ENCODE results near the gene DLX1.
"Not testable (repeated sequence)": the region's sequence is repeated elsewhere in the genome, so short reads cannot be mapped to it uniquely, and the experiment has no call there.

The DLX1 gene

DNA sequence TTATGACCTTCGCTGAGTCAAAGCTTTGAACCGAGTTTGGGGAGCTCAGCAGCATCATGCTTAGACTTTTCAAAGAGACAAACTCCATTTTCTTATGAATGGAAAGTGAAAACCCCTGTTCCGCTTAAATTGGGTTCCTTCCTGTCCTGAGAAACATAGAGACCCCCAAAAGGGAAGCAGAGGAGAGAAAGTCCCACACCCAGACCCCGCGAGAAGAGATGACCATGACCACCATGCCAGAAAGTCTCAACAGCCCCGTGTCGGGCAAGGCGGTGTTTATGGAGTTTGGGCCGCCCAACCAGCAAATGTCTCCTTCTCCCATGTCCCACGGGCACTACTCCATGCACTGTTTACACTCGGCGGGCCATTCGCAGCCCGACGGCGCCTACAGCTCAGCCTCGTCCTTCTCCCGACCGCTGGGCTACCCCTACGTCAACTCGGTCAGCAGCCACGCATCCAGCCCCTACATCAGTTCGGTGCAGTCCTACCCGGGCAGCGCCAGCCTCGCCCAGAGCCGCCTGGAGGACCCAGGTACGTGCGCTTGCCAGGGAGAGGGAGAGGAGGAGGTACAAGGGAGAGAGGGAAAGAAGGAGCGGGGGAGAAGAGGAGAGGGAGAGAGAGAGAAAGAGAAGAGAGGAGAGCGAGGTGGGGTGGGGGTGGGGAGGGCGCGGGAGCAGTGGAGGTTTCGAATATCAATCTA is at the start of gene DLX1:
Gene DLX1, plus strand, starts transcription at position 48 of the 700 bp plus-strand sequence. Its CDS starts 171 bp downstream, at position 219.
- in situ Hi-C loops (cut with MboI; ENCODE audit: low sequenced_read_pairs), result no loop called here

DNA sequence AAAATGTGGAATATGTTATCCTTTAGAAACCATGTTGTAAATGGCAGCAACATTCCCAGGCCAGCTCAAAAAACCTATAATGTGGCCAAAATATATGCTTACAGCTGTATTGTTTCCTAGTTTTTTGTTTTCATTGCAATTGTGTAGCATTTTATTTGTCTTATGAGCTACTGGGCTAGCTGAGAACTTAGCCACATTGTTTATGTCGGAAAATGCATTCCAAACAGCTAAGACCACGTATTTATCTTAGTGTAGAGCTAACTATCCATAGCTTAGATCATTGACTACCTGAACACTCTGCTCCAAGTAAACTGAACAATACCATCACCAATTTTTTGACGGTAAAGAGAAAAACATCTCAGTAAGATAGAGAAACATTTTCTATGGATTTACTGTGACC is 47.2 kb upstream of the DLX1 start:
- in situ Hi-C loops (cut with MboI; ENCODE audit: low sequenced_read_pairs), result no loop called here

DNA sequence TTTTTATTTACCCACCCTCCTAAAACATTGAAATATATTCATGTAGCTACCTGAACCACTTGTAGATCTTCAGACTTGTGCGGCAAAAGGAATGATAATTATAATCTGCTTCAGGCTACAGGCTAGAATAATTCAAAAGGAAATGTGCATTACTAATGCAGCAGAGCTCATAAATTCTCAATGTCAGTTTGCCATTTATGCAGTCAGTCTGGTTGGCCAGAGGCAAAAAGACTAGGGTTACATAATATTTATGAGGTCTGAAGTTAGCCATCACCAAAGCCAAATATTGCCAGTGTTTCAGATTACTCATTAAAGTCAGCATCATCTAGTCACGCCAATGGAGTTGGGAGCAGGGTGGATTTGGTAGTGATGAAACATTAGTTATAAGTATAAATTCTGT is 46.7 kb upstream of the DLX1 start:
- in situ Hi-C loops (cut with MboI; ENCODE audit: low sequenced_read_pairs), result no loop called here

DNA sequence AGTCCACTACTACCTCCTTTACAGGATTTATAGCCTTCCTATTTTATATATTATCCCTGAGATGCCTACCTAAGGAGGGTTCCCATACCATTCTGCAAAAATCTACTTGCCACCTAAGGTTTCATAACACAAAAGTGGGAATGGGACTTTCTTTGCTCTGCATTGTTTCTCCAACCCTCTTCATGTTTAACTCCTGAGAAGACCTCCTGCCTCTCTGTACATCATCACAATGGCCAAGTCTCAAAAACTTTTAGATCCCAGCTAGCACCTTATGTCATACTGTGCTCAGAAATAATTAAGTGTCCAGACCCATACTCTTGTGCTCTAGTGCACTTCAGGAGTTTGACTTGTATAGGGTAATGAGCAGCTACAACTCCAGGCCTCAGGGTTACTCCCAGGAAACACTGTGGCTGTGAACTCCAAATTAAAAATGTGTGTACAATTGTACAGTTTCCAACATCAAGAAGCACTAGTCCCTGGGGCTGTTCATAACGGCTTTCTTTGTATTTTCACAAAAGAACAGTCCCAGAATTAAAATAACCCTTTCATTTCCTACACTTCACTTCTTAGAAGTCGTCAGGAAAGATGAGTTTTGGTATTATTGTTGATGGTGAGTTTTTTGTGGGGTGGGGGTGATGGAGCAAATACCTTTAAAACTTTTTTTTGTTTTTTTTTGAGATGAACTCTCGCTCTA is 46.1 kb upstream of the DLX1 start:
- in situ Hi-C loops (cut with MboI; ENCODE audit: low sequenced_read_pairs), result no loop called here

DNA sequence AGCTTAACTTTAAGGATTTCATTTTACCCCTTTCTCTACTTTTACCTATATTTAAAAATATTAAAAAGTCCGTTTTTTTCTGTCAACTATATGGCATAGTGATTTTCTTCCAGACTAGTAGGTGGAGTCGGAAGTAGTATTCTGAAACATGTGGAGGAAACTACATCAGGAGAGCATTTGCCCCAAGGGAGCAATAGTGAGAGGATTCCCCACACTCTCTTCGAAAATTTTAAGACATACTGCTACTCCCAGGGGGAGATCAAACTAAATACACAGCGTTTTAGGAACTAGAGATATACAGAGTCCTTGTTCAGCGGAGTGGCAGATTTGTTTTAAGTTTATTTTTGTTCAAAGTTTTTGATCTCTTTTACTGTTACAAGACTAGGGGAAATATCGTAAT is 45.0 kb upstream of the DLX1 start:
- in situ Hi-C loops (cut with MboI; ENCODE audit: low sequenced_read_pairs), result no loop called here

DNA sequence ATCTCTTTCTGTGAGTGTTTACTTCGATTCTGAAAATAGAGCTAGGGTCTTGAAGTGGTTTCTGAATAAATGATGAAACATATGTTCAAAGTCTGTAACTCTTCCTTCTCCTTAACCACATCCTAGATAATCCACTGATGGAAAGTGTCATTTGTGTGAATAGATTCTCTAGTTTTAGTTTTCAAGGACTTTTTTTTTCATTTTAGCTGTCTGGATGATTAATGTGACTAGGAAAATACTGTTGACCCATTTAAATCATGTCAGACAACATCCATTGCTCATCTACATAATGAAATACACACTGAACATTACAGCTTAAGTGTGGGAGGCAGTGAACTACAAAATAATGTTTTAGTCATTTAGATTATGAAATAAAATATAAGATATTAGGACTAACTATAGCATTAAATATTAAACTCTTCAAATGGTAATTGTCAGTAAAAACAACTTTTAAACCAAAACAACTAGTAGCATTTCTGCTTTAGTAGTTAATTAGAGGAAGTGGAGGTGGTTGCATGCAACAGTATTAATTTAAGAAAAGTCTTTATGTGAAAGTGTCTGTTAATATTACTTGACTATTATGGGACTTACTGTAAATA is 39.1 kb upstream of the DLX1 start:
- in situ Hi-C loops (cut with MboI; ENCODE audit: low sequenced_read_pairs), result no loop called here

DNA sequence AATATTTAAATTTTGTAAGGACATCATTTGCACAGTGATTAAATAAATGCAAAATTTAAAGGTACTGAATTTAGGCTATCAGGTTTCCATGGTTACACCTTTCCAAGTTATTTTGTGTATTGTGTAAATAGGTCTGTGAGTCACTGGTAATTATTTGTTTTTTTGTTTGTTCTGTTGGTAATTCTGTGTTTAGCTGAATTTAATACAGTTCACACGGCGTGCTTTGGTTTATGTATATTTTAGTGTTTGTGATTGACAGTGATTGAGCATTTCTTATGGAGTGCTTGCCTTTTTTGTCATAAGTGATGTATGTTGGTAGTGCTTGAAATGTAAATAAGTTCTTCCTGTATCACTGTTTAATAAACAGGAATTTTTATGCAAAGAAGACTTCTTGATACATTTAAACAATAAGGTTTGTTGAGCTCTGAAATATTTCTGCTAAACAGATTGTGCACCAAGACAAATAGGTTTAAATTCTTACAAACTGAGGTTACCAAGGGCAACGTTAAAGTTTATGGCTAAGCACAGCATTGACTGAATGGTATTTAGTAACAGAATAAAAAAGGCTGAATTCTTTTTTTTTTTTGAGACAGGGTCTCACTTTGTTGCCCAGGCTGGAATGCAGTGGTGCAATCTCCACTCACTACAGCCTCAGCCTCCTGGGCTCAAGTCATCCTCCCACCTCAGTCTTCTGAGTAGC is 38.3 kb upstream of the DLX1 start:
- in situ Hi-C loops (cut with MboI; ENCODE audit: low sequenced_read_pairs), result no loop called here

DNA sequence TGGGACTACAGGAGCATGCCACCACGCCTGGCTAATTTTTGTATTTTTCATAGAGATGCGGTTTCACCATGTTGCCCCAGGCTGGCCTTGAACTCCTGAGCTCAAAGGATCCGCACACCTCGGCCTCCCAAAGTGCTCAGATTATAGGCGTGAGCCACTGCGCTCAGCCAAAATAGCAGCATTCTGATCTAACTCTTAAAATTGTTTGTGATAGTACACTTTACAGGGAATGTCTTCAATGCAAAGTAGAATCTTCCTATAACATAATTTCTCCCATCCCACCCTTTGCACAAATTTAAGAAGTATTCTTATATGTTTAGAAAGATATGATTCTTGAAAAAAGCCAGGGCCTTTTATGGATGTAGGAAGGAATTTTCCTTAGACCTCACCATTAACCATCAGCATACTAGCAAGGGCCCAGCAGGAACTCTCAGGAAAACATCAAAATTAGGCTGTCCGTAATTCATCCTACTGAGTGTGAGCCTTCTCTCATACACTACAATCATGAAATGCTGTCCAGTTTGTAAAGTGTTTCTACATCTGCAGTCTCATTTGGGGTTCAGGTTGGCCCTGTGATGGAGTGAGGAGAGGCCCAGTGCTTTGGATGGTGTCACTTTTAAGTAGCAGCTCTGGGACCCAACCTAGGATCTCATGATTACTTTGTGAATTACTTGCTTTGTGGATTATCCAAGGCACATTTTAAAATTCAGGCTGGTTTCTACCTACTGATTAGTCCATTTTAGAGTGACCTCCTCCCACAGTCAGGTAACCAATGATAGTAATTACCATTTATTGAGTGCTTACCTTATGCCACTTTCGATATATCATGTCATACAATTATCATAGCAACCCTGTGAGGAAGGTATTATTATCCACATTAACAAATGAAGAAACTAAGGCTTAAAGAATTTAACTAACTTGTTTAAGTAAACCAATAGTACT is 37.5 kb upstream of the DLX1 start:
- in situ Hi-C loops (cut with MboI; ENCODE audit: low sequenced_read_pairs), result no loop called here

DNA sequence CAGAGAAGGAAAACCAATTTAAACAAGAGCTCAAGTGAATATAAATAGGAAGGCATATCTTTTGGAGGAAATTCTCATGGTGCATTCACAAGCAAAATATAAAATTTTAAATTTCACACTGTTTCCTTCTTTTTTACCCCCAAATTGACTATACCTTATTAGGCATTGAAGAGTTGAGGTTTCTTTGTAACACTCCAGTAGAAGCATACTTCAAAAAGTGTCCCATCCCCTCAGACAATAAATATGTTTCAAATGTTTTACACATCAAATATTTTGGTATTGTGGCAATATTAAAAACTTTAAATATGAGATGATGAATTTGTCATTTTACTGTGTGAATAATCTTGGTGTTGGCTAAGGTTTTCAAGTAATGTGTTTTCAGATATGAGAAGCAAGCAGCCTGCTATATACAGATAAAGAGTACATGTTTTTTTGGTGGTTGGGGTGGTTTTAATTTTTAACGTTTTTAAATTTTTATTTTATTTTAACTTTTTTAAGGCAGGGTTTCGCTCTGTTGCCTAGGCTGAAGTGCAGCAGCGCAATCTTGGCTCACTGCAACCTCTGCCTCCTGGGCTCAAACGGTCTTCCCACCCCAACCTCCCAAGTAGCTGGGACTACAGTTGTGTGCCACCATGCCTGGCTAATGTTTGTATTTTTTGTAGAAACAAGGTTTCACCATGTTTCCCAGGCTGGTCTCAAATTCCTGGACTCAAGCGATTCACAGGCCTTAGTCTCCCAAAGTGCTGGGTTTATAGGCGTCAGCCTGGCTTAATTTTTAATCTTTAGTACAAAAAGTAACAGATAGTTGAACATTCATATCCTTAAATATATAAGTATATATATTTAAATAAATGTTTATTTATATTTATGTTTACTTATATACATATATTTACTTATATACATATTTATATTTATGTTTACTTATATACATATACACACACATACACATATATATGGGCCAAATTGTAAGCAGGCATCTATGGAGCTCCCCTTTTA is 36.5 kb upstream of the DLX1 start:
- in situ Hi-C loops (cut with MboI; ENCODE audit: low sequenced_read_pairs), result no loop called here

DNA sequence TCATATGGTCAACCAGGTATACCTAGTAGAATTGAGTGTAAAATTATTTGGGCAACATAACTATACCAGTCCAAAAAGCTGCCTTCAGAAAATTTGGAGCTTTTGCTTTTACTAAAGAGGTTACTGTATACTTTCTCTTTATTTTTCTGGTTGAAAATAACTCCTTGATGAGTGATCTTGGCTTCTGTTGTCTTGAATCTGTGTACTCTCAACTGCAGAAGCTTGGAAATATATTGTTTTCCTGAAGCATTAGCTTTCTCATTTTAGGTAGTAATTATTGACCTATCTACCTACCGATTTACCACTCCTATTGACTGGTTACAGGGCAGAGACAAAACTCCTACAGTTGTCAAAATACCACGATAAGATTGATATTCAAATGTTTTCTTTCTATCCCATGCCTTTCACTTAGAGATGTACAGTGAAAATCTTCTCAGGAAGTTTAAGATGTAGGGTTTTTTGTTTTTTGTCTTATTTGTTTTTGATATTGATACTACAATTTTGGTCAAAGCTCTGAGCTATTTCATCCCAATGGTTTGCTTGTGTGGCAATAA is 35.7 kb upstream of the DLX1 start:
- in situ Hi-C loops (cut with MboI; ENCODE audit: low sequenced_read_pairs), result no loop called here

DNA sequence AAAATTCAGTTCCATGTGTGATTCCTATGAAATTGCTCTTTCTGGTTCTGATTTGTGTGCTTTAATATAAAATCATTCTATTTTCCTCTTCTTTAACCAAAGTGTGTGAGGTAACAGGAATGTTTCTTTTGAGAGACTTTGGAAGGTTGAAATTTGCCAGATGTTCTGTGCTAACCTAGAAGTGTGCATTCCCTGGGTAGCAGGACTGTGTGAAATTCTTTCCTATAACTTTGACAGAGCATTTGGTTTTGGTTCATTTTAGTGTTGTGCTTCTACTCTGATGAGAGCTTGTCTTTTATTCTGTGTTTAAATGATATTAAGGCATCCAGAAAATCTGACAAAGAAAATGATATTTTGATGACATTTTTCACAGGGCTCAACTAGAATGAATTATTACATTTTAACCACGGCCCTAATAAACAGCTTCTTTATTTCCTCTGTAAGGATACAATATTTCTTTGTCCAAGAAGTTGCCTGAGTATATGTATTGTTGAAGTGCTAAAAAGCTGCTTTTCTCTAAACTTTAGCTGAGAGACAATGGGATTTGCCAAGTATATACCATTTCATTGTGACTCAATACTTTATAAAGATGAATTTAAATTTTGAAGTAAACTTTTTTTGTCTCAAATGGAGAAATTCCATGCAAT is 34.7 kb upstream of the DLX1 start:
- in situ Hi-C loops (cut with MboI; ENCODE audit: low sequenced_read_pairs), result no loop called here

DNA sequence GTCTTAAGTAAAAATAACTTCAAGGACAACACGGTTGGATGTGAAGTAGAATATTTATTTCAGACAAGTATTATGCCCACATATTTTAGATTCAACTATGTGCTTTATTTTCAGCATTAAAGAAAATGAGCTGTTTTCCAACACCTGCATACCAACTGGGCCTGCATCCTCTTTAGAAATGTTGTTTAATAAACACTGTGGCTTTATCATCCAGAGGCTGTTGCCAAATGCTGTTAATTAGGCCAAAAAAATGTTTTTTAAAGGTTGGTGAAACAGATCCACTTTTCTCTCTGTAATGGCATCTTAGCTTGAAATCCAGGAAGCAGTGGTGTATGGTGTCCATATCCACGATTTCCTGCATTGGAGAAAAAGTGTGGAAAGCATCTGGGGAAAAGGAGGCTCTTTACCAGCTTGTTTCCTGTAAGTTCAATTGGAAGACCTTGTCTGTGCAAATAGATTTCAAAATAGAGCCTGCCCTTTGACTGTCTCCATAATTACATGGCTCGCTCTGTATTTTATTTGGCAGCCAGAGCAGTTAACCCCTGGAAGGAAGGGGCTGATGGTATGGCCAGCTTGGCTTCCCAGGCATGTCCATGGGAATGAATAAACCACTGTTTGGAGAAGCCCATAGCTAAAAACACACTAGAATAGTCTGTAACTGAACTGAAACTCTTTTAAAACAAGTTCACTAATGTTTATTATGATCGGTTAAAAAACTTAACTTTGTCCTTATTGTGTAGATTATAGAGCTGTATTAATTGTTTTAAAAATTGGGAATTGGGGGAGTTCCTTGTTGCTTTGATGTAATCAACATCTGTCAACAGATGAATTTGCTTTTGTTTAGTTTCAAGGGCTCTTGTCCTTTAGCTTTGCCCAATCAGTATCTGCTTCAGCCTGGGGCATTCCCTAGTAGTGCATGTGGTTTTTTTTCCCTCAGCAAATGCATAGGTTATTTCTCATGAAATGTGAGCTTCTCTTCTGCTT is 33.0 kb upstream of the DLX1 start:
- in situ Hi-C loops (cut with MboI; ENCODE audit: low sequenced_read_pairs), result no loop called here

DNA sequence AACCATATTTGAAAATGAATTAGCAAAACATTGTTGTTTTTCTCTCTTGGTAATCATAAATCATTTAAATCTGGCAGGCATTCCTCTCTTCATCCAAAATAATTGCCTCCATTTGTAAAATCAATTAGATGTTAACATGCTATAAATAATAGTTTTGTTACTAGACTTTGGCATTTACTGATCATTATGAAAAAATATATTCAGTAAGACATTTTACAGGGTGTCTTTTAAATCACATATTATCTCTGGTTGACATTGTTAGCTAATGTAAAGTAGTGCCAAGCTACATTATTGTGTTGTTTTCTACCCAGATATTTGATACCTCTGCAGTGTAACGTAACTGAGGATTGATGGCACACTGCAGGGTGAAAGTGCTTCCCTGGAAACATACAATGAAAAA is 31.8 kb upstream of the DLX1 start:
- in situ Hi-C loops (cut with MboI; ENCODE audit: low sequenced_read_pairs), result no loop called here

DNA sequence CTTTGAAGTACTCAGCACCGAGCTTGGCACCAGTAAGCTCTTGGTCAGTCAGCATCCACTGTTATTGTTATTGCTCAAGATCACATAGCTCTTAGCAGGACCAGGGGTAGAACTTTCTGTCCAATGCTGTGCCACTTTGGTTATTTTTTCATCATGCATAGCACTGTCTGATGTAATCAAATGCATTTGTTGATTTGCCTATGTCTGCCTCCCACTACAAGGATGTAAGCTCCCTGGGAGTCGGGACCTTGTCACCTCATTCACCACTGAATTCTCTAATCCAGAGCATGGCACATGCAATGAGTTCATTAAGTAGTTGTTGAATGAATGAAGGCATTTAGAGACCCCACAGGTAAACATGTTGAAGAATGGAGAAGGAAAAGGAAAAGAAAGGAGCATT is 29.0 kb upstream of the DLX1 start:
- in situ Hi-C loops (cut with MboI; ENCODE audit: low sequenced_read_pairs), result no loop called here

DNA sequence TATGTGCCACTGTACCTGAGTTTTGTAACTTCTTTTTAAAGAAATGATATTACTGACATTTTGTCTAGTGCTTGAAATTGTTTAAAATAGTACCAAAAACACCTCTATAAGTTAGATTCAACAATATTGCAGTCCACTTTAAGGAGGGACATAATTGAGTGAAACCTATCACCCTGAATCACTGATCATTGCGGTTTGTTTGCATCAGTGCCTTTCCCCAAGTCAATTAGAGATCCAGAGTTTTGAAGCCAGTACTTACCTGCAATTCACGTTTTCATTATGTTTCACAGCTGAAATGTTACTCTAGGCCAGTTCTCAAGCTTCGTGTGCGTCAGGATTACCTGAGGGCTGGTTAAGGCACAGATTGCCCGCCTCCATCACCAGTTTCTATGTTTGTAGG is 26.6 kb upstream of the DLX1 start:
- in situ Hi-C loops (cut with MboI; ENCODE audit: low sequenced_read_pairs), result no loop called here

DNA sequence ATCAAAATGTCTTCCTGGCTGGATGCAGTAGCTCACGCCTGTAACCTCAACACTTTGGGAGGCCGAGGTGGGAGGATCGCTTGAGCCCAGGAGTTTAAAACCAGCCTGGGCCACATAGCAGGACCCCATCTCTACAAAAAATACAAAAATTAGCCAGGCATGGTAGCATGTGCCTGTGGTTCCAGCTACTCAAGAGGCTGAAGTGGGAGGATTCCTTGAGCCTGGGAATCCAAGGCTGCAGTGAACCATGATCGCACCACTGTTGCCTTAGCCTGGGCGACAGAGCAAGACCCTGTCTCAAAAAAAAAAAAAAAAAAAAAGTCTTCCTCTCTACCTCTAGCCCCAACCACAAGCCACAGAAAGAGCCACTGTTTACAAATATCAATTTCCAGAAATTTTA is 25.2 kb upstream of the DLX1 start:
- in situ Hi-C loops (cut with MboI; ENCODE audit: low sequenced_read_pairs), result not testable (repeated sequence)

DNA sequence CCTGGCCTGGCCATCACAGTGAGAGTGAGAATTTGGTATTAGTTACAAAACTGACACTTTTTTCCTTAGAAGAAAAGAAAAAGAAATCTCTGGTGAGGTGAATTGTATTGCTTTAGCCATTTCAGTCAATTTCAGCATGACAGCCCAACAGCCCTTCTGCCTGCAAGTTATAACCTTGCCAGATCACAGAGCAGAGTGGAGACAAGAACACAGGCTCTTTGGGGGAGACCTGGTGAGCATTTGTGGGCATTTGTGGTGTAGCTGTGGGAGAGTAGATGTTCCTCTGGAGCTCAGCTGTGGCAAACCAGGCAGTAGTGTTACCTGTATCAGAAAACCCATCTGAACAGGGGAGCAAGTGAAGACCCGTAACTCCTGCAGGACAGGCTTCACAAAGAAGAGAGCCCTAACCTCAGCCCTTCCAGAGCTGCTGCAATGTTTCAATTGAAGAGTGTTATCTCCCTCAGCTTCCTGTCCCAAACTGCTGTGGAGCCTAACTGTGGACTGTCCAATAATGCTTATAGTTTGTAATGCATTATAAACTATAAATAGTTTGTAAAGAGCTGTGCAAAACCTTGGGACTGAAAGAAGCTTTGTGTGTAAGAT is 22.8 kb upstream of the DLX1 start:
- in situ Hi-C loops (cut with MboI; ENCODE audit: low sequenced_read_pairs), result no loop called here

Data from HL-60/S4 treated with phorbol 12-myristate 13-acetate at 8.2 ng/mL for 4 days and 3 days (cell line).